ENCODE data around the gene PPIL1.

PPIL1 gene

DNA sequence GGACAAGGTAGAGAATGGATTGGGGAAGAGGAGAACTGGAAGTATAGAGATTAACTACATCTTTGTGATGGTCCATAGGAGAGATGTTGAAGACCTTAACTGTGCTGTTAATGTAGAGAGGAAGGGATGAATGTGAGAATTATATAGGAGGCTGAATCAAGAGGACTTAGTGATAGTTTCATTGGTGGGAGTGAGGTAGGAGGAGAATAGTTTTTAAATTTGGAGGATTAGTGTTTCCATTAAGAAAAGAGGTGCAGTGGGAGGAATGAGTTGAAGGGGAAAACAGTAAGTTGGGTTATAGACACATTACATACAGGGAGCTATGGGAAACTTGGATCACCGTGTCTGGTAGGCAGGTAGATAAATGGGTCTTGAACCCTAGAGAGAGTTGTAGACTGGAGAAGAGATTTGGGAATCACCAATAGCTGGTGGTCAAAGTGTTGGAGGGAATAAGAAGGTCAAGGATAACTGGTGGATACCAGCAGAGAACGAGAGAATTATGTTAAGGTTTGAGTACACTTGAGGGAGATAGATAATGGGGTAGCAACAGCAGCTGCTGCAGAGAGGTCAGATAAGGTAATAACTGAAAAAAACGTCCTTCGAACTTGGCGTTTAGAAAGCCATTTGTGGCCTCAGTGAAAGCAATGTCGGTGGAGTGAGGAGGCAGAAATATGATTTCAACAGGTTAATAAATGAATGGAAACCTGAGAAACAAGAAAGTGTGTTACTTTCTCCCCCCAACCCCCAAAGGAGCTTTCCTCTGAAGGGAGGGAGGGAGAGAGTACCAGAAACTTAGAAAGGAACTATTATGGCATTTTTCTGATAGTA lies 14.3 kb upstream of the PPIL1 start:
- DNase-seq (ENCODE audit: low spot score) = no peak

DNA sequence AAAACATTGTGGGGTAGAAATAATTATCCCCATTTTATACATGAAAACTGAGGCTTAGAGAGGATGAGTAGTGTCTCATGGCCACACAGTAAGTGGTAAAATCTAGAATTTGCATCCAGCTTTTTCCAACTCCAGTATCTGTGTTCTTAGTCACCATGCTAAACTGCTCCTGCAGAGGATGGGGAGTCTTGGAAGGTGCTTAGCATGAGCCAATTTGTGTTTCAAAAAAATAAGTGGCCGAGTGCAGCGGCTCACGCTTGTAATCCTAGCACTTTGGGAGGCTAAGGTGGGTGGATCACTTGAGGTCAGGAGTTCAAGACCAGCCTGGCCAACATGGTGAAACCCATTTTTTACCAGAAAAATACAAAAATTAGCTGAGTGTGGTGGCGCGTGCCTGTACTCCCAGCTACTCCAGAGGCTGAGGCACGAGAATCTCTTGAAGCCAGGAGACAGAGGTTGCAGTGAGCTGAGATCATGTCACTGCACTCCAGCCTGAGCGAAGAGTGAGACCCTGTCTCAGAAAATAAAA lies 13.6 kb upstream of the PPIL1 start:
- DNase-seq (ENCODE audit: low spot score) = no peak

DNA sequence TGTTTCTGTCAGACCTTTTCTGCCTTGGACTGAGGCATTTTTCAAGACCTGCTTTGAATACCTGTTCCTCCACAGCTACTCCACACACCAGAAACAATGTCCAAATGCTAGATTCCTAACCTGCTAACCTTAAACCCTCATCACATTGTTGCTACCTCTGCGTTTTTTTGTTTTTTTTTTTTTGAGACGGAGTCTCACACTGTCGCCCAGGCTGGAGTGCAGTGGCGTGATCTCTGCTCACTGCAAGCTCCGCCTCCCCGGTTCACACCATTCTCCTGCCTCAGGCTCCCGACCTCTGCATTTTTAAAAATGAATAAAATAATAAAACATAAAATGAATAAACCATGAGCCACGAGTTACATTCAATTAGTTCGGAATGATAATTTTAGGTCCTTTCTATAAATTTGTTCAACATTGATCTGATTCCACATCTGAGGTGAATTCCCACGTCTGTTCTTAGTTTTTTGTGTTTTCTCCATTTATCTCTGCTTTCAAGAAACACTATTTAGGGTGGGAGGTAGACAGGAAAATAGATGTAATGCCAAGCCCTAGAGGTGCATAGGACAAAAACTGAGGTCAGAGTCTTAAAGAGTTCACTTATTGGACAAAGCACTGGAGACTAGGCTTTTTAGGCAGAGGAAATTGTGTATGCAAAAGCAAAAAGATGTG lies 12.5 kb upstream of the PPIL1 start:
- DNase-seq (ENCODE audit: low spot score) = no peak

DNA sequence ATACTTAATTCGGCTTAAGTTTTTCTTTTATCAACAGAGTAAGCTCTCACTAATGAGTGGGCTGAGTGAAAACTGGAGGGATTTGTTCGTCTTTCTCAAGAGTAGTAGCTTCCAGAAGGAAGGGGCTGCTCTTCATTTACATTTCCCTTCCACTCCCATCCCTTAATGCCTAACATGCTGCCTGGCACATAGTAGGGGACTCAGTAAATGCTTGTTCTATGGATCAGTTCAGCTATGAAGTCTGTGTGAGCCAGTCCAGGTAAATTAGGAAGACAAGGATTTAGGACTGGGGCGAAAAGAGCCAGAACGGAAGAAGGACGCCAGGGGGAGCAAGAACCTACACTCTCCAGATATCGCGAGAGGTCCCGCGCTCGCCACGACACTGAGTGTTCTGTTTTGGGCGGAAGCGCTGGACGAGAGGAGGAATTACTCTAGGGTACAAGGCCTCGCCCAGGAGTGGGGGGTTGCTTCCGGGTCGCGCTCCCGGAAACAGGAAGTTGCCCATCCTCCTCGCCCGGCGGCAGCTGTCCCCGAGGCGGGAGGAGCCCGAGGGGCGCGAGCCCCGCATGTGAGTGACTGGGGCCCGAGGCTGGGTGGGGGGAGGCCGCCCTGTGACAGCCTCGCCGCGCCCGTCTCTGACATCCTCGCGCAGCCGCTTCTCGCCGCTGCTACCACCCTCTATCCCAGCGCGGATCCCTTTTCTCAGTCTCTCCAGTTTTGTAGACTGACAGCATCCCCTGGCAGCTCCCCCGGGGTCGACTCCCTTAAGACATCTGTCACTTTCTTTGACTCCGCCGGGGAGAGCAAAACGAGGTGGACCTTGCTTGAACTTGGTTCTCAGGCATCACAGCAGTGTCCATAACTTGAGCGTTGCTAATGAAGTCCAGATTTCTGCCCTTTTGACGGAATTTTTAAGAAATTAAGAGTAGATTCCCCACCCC lies 11.1 kb upstream of the PPIL1 start, which contains the start of gene C6orf89:
C6orf89 (plus strand) TSS at position 492 of the 941 bp plus-strand sequence. CDS start 13,493 bp downstream, outside the sequence.
- DNase-seq (ENCODE audit: low spot score) = peak; percentile 95

DNA sequence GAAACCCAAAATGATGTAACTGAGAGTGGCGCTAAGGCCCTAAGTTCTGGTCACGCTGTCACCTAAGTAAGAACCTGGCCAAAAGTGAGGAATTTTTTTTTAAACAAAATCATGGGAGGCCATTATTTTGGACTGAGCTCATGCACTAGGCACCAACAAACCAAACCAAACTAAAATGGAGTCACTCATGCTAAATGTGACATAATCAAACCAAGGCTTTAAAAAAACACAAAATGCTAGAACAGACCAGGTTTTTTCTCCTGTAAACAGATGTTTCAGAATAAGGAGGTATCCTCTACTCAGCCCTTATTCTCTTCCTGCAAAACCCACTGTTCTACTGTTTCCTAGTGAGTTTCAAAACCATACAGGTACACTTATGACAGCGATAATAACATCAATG lies 10.0 kb upstream of the PPIL1 start:
- no peak for DNase-seq (ENCODE audit: low spot score)

DNA sequence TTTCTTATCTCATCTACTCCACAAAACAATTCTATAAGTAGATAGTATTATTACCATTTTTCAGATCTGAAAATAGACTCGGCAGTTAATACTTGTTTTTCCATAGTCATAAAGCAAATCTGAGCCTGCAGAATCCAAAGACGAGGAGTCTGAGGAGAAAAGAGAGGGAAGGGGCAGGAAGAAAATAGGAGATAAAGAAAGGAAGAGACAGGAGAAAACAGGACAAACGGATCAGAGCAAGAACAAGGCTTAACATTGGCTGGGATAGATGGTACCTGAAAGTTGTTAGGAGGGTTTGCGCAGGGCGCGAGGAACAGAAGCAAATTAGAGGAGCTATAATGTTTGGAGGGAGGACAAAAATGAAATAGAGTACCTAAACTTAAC lies 639 bp upstream of the PPIL1 start:
- no peak for DNase-seq (ENCODE audit: low spot score)

DNA sequence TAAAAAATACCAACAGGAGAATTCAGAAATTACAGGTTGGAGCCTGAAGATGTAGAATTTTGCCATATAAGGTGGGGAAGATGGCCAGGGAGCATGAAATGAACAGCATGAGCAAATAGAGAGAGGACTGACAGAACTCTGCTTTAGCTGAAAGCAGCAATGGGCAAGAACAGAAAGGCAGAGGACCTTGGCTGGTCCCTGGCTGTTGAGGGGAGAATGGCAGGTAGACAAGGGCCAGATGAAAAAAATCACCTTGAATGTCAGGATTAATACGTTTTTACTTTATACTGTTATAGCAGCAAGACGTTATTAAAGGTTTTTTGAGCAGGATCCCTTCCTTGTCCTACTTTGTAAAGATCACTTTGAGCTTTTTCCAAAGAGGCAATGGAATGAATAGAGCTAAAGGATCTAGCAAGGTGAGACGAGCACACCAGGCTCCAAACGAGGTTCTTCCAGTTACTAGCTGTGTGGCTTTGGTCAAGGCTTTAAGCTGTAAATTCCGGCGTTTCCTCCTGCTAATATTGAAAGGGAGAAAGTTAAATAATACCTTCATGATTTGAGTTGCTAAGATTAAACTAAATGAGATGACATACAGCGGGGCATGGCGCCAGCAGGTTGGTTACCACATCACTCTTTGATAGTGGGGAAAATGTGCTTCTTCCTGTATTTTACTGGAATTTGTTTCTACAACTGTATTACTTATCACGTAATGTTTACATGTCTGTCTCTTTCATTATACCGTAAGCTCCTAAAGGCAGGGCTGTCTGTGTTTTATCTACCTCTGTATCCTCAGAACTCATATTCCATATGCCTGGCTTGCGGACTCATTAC lies 776 bp downstream of the PPIL1 start:
- DNase-seq (ENCODE audit: low spot score) = no peak

DNA sequence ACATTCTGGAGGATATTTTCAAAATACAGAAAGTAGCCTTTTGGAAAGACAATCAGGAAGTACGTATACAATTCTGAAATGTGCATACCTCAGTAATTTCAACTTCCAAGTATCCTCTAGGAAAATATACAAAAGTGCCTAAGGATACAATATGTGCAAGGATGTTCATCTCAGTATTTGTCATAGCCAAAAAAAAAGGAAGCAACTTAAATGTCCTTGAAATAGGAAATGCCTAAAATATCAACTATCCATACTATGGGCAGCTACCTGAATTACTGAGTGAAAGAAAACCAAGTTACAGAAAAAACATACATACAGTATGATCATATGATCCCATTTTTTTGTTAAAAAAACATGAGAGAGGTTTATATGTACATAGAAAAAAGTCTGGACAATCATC lies 1.5 kb downstream of the PPIL1 start:
- DNase-seq (ENCODE audit: low spot score) = no peak

DNA sequence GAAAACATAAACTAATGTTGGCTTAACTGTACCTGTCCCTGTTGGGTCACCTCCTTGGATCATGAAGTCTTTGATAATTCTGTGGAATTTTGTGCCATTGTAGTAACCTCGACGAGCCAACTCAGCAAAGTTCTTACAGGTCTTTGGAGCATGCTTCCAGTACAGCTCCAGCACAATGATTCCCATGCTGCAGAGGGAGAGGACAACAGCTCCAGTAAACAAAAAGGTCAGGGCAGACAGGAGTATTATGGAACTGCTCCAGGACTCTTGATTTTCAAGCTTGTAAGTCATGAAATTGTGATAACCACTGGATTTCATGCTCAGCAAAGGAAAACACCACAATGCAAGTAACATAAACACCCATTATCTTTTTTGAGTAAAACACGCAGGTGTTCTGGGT lies 2.9 kb downstream of the PPIL1 start:
- DNase-seq (ENCODE audit: low spot score) = no peak

DNA sequence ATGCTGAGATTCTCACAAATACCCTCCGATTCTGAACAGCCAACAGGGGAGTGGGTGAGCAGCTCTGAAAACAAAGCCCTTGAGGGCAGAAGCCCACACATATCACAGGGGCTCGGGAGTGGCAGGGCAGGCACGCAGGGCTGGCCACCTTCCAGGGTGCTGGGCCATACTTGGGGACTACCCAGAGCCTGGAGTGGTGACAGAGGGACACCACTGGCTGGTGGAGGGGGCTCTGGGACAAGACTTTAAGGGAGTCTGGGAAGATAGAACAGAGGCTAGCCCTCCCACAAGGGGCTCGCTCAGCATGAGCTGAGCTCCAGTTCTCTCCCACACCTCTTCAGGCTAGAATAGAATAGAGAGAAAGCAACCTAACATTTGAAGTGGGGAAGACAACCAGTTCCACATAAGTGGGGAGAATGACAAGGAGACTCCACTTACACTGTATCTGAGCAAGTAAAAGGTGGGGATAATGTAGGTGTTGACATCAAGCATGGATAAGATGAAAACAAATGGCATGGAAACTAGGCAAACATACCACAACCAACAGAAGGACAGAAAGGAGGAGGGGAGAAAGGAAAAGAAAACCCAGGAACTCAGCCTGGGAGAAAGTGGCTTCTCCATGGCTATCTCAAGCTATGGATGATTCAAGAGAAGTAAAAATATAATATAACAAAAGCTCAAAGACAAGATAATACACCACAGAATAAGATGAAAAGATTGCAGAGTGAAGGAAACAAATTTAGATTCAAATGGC lies 7.0 kb downstream of the PPIL1 start:
- no peak for DNase-seq (ENCODE audit: low spot score)

DNA sequence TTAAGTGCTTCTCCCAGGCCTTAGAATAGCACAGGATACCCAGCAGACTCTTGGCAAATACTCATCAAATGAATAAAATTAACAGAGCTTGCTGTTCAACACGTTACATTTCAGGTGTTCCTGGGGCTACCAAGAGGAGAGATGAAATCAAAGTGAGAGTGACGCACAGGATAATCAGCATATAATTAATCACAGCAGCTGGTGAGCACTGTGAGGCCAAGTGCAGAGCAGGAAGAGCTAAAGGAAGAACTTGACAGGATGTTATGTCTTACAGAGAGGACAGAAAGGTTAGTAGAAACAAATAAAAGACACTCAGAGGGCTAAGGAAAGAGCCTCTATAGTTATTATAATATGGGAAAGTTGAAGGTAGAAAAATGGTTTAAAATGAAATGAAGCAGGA lies 8.8 kb downstream of the PPIL1 start:
- DNase-seq (ENCODE audit: low spot score) = no peak

DNA sequence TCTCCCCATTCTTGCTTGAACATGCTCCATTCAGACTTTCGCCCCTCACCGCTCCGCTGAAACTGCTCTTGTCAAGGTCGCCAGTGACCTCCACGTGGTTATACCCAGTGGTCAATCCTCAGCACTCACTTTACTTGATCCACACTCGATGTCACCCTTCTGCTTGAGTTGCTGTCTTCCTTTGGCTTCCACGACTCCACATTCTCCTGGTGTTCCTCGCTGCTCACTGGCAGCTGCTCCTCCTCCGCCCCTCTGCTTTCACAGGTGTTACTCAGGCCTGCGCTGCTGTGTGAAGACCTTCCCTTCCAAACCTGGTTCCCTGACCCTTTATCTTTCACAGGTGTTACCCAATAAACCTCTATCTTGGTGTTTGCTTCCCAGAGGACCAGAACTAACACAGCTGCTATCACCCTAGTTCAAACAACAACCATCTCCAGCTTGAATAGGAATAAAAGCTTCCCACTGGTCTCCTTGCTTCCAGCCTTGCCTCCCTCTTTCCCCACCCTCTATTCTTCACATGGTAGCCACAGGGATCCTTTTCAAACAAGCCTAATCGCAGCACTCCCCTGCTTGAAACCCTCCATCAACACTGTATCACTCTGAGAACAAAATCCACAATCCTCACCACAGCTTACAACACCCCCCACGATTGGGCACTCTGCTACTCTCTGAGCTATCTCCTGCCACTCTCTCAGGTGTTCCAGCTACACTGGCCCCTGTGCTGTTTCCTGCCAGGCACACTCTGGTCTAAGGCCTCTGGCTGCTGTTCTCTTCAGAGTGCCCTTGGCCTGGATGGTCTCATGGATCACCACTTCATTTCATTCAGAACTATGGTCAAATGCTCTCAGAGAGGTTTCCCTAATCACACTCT lies 10.7 kb downstream of the PPIL1 start:
- DNase-seq (ENCODE audit: low spot score) = no peak

DNA sequence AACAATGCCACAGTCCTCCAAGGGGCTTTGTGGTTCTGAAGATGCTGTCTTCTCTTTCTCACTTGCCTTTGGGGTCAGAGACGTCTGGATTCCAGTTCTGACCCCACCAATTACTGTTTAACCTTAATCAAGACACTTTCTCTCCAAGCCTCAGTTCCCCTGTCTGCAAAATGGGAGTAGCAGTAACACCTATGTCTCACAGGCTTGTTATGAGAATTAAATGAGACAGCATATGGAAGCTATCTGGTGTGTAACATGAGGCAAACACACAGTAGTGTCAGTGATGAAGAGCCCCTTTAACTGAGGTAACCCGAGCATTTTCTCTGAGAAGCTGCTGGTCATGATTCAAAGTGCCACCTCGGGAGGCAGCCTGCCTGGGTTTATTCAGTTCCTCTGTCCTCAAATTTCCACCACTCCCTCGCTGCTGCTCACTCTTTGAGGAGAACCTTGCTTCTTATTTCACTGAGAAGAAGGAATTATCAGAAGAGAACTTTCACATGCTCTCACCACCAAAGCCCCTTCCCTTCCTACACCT lies 11.7 kb downstream of the PPIL1 start:
- no peak for DNase-seq (ENCODE audit: low spot score)

DNA sequence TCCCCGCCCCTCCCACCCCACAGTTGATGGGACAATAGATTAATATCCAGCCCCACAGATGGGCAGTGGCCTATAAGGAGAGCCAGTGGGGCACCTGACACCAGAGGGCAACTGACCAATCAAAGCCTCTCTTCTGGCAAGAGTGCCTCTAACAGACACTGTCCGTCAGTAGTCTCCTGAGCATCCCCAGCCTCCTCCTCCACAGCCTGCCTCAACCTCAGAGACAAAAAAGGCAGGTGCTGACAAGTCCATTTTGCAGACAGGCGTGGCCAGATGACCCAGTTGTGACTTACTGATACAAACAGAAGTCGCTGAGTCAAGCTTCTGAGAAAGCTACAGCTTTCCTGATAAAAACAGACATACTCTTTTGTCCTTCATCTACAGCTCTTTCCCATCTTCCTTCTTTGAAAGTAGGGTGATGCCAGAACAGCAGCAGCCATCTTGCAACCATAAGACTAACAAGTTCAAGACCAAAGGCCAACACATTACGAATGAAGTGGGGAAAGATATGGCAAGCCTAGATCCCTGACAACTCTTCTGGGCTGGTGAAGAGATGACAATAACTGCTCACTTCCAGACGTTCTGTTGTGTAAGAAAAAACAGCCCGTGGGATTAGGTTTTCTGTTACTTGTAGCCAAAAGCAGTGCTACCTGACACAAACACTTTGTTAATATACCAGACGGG lies 12.3 kb downstream of the PPIL1 start:
- DNase-seq (ENCODE audit: low spot score) = no peak

DNA sequence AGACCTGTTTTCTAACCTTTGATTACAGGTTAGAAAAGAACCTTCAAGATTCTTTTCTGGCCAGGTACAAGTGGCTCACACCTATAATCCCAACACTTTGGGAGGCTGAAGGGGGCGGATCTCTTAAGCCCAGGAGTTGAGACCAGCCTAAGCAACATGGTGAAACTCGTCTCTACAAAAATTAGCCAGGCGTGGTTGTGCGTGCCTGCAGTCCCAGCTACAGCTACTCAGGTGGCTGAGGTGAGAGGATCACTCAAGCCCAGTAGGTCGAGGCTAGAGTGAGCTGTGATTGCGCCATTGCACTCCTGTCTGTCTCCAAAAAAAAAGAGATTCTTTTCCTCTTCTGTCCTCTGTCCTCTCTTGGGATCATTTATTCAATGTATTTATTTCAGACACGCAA lies 14.5 kb downstream of the PPIL1 start:
- DNase-seq (ENCODE audit: low spot score) = no peak

DNA sequence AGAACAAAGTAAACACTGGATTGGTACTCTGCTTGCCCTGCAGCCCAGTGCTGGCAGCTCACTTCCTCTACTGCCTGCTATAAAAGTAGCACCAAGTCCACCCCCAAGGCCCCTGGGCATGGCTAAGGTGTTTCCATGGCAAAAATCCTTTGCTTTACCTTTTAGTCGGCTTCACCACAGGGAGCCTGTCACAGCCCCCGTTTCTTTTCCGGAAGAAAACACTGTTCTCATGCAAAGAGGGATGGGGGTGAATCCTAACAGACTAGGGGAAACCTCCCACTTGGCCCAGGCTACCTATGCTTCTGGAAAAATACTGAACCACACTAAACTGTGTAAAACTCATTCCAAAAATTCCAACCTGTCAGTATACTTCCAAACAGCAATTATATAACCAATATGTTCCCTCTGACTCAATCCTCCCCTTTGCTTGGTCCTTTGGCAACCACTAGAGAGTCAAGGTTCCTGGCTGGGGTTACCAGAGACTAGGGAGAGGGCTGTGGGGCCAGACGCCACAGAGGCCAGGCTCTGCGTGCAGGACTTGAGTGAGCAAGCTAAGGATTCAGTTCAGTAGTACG lies 16.1 kb downstream of the PPIL1 start:
- peak; percentile 41 for DNase-seq (ENCODE audit: low spot score)

DNA sequence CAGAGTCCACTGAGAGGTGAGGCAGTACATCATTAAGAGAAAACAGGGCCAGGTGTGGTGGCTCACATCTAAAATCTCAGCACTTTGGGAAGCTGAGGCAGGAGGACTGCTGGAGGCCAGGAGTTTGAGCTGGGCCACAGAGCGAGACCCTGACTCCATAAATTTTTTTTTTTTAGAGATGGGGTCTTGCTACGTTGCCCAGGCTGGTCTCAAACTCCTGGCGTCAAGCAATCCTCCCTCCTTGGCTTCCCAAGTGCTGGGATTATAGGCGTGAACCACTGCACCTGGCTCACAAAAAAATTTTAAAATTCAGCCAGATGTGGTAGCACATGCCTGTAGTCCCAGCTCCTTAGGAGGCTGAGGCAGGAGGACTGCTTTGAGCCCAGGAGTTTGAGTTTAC lies 17.3 kb downstream of the PPIL1 start:
- DNase-seq (ENCODE audit: low spot score) = no peak

DNA sequence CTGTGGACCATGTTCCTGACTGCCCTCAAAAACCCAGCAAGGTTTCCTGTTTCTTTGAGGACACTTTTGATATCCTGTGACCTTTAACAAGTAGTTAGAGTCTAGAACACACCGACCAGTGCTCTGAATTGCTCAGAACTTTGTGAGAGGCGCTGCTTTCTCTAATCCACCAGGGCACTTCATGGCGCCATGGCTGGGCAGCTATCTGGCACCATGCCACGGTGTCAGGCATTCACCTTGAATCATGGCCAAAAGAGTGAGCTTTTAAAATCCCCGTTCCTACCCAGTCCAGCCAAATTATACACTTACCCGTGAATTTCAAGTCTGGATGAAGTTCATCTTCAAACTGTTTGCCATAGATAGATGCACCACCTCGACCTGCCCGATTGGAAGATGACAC lies 18.3 kb downstream of the PPIL1 start:
- no peak for DNase-seq (ENCODE audit: low spot score)
